Suprapubic skin (tissue), 3 donors: ENCODE measurements around the gene EEFSEC.

ENCODE experiments used
- CTCF ChIP-seq, 2 donors: fragments of 200-600 bp in 1 of 2; fragments of 450-650 bp in 1 of 2; sonication (generic) in 1 of 2; IDR thresholded peaks; one replicate each; pipeline ENCODE4 v1.5.1; 2016 to 2019; ENCODE audit warnings: antibody characterized with exemption in 2 of 2, mild to moderate bottlenecking in 1 of 2, moderate library complexity in 1 of 2
- POLR2AphosphoS5 ChIP-seq, 3 donors: sonication (generic); formaldehyde crosslinking; IDR thresholded peaks; one replicate each; pipeline ENCODE4 v1.6.1; 2017; ENCODE audit warnings: antibody characterized with exemption in 3 of 3

GRCh38 chr3:128173849-128174248 lies 20.6 kb downstream of the EEFSEC start:
- no peak for TF ChIP-seq CTCF (IDR thresholded peaks at IDR 0.05)
- no peak for TF ChIP-seq POLR2AphosphoS5 (IDR thresholded peaks at IDR 0.05)
